HL-60 (cell line): ENCODE results near the gene NPDC1.

Source experiments
- DNase-seq, 2 experiments: peaks; one replicate each; pipeline ENCODE4 v3.0.0-alpha.2; 2010 to 2020; ENCODE audit warnings: low read depth in 1 of 2, low spot score in 1 of 2
- H3K27ac ChIP-seq: fragments of 250-450 bp; sonication (Bioruptor Pico); replicated peaks from 2 replicates; pipeline ENCODE4 v1.5.1; 2020; ENCODE audit warnings: mild to moderate bottlenecking, moderate library complexity
- H3K27me3 ChIP-seq: fragments of 250-450 bp; sonication (Bioruptor Pico); 2 replicates; pipeline ENCODE4 v1.5.1; 2021; ENCODE audit warnings: mild to moderate bottlenecking, moderate library complexity; ENCODE audit not compliant: insufficient read depth, poor library complexity, severe bottlenecking
- H3K4me3 ChIP-seq: replicated peaks from 2 replicates; pipeline ENCODE4 v1.5.1; 2011; ENCODE audit warnings: mild to moderate bottlenecking, control low read depth, low read length; ENCODE audit not compliant: insufficient read depth
- GABPA ChIP-seq: IDR thresholded peaks from 2 replicates; pipeline ENCODE4 v1.6.1; 2012; ENCODE audit warnings: low read depth
- POLR2AphosphoS5 ChIP-seq: IDR thresholded peaks from 2 replicates; pipeline ENCODE4 v1.6.1; 2012; ENCODE audit warnings: low read depth
- SPI1 ChIP-seq: IDR thresholded peaks from 2 replicates; pipeline ENCODE4 v1.6.1; 2012; ENCODE audit warnings: low read depth, mild to moderate bottlenecking, borderline replicate concordance
- TF ChIP-seq, protein P1 (sequence below): IDR thresholded peaks from 2 replicates; pipeline ENCODE4 v1.6.1; 2012; ENCODE audit warnings: low read depth; ENCODE audit not compliant: insufficient replicate concordance
- TF ChIP-seq, protein P2 (sequence below): IDR thresholded peaks from one replicate; pipeline ENCODE4 v1.5.1; 2011; ENCODE audit warnings: low read length, control low read depth, inconsistent platforms; ENCODE audit not compliant: insufficient read depth

The NPDC1 gene

DNA sequence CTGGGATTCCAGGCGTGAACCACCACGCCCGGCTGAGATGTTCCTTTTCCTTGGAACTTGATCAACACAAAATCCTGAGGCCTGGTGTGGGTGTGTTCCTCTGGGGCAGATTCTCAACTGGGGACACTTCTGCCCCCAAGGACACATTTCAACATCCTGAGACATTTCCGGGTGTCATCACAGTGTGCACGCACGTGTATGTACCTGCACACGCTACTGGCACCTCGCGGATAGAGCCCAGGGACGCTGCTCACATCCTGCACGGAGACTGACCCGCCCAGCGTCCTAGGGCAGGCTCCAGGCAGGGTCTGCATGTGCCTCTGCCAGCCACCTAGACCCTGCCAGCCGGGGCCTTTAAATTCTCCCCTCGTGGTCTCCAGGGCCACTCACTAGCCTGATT is 16.4 kb upstream of the NPDC1 start:
- H3K4me3 ChIP-seq: no peak overlapping the region
- H3K27ac ChIP-seq: no peak overlapping the region
- DNase-seq: no peak
- H3K27me3 ChIP-seq: no peaks in the 10 kb centered on the region
- TF ChIP-seq GABPA (no peak), SPI1 (no peak), POLR2AphosphoS5 (no peak)
- TF ChIP-seq, protein P1, sequence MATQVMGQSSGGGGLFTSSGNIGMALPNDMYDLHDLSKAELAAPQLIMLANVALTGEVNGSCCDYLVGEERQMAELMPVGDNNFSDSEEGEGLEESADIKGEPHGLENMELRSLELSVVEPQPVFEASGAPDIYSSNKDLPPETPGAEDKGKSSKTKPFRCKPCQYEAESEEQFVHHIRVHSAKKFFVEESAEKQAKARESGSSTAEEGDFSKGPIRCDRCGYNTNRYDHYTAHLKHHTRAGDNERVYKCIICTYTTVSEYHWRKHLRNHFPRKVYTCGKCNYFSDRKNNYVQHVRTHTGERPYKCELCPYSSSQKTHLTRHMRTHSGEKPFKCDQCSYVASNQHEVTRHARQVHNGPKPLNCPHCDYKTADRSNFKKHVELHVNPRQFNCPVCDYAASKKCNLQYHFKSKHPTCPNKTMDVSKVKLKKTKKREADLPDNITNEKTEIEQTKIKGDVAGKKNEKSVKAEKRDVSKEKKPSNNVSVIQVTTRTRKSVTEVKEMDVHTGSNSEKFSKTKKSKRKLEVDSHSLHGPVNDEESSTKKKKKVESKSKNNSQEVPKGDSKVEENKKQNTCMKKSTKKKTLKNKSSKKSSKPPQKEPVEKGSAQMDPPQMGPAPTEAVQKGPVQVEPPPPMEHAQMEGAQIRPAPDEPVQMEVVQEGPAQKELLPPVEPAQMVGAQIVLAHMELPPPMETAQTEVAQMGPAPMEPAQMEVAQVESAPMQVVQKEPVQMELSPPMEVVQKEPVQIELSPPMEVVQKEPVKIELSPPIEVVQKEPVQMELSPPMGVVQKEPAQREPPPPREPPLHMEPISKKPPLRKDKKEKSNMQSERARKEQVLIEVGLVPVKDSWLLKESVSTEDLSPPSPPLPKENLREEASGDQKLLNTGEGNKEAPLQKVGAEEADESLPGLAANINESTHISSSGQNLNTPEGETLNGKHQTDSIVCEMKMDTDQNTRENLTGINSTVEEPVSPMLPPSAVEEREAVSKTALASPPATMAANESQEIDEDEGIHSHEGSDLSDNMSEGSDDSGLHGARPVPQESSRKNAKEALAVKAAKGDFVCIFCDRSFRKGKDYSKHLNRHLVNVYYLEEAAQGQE: no peak
- TF ChIP-seq, protein P2, sequence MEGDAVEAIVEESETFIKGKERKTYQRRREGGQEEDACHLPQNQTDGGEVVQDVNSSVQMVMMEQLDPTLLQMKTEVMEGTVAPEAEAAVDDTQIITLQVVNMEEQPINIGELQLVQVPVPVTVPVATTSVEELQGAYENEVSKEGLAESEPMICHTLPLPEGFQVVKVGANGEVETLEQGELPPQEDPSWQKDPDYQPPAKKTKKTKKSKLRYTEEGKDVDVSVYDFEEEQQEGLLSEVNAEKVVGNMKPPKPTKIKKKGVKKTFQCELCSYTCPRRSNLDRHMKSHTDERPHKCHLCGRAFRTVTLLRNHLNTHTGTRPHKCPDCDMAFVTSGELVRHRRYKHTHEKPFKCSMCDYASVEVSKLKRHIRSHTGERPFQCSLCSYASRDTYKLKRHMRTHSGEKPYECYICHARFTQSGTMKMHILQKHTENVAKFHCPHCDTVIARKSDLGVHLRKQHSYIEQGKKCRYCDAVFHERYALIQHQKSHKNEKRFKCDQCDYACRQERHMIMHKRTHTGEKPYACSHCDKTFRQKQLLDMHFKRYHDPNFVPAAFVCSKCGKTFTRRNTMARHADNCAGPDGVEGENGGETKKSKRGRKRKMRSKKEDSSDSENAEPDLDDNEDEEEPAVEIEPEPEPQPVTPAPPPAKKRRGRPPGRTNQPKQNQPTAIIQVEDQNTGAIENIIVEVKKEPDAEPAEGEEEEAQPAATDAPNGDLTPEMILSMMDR: no peak

DNA sequence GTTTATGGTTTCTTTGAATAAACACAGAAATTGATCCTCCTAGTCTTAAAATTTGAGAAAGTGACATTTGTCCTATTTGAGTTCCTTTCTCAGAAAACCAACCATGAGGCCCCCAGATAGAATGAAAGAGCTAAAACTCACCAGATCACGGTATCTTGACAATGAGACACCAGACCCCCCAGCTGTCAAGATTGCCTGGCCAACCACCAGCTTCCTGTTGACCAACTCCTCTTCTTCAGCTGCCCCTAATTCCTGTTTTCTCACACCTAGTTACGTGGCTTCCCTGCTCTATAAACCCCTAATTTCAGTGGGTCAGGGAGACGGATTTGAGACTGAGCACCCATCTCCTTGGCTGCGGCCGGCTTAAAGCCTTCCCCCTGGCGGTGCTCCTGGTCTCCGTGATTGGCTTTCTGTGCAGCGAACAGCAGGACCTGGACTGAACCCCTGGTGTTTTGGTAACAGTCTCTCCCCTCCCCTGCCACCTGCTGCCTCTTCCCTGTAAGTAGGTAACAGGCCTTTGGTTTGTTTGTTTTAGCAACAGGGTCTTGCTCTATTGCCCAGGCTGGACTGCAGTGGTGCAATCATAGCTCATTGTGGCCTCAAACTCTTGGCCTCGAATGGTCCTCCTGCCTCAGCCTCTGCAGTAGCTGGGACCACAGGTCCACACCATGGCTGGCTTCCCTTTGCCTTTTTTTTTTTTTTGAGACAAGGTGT is 12.7 kb upstream of the NPDC1 start:
- peak in 1 of 2 experiments; percentile 31 for DNase-seq
- no peak for TF ChIP-seq SPI1
- no peak for TF ChIP-seq GABPA
- no peak for TF ChIP-seq POLR2AphosphoS5
- TF ChIP-seq, protein P1: no peak
- TF ChIP-seq, protein P2: no peak
- Histone ChIP-seq H3K27me3 (peaks cover 11% of the 10 kb centered on the region), H3K27ac (peak overlapping the region; percentile 23; the same call in 1 of the 2 replicates), H3K4me3 (no peak overlapping the region)

DNA sequence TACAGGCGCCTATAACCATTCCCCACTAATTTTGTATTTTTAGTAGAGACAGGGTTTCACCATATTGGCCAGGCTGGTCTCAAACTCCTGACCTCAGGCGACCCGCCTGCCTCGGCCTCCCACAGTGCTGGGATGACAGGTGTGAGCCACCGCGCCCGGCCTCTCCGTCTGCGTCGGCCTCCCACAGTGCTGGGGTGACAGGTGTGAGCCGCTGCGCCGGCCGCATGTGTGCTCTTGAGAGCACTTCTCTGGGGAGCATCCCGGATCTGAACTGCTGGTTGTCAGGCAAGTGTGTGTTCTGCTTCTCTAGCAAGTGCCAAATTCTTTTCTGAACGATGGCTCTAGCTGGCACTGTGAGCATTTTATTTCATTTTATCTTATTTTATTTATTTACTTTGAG is 11.6 kb upstream of the NPDC1 start:
- no peak overlapping the region for H3K4me3 ChIP-seq
- TF ChIP-seq POLR2AphosphoS5: no peak
- TF ChIP-seq, protein P1: no peak
- TF ChIP-seq, protein P2: no peak
- no peak for TF ChIP-seq SPI1
- no peak for TF ChIP-seq GABPA
- H3K27ac ChIP-seq: no peak overlapping the region
- no peak for DNase-seq
- H3K27me3 ChIP-seq: peaks cover 22% of the 10 kb centered on the region
